HepG2 (cell line): ENCODE measurements around the gene LYPD6B. TPM values are rescaled to one million over a fixed set of nuclear protein-coding genes. Genes with fewer than 3 reads are reported as not detected.

Experiments
- ATAC-seq: fragments of 200-7000 bp; cut with Tn5 transposase; 3 replicates; pipeline ENCODE4 v1.9.1; 2020; ENCODE audit warnings: mild to moderate bottlenecking, moderate library complexity
- BruUV-seq: library from RNA; stranded (reverse); fragments of 400-500 nt; replicated peaks from 2 replicates; lab custom pipeline; 2021; lab: Mats Ljungman, UMichigan
- CTCF ChIA-PET: fragments of 300-600 bp; formaldehyde crosslinking; extraction: SDS; loops from one replicate; lab custom pipeline; 2021; ENCODE audit warnings: low total read pairs, inconsistent platforms, low intra/inter-chr PET ratio; lab: Yijun Ruan, JAX
- POLR2A ChIA-PET: fragments of 350-600 bp; sonication (Branson Sonifier 250); formaldehyde crosslinking; loops from one replicate; lab custom pipeline; 2020; ENCODE audit warnings: antibody characterized with exemption, inconsistent platforms; lab: Yijun Ruan, JAX
- DNase-seq: peaks from one replicate; pipeline ENCODE4 v3.0.0-alpha.2; 2015; ENCODE audit warnings: low spot score
- FAIRE-seq: peaks from 3 replicates; lab custom pipeline; 2011; peaks lifted over from hg19 to GRCh38; lab: Jason Lieb, UNC
- H2AFZ ChIP-seq: one replicate; pipeline ENCODE4 v1.6.1; 2011; ENCODE audit warnings: low read length, inconsistent platforms
- H3K27ac ChIP-seq: fragments of 300-600 bp; 3 replicates; pipeline ENCODE4 v1.8.0; 2011; ENCODE audit warnings: mixed run types, mild to moderate bottlenecking, mixed read lengths, low read length, inconsistent platforms; ENCODE audit not compliant: insufficient read depth; ENCODE audit errors: extremely low read length
- H3K27me3 ChIP-seq, 2 experiments: fragments of 200-600 bp in 1 of 2; 2 replicates in 1 of 2; 3 replicates in 1 of 2; pipeline versions ENCODE4 v1.6.0 to v1.8.0; 2011; ENCODE audit warnings: low read length in 2 of 2, mild to moderate bottlenecking in 2 of 2, moderate library complexity in 2 of 2, inconsistent platforms in 1 of 2; ENCODE audit not compliant: insufficient read depth in 2 of 2, control insufficient read depth in 1 of 2
- H3K36me3 ChIP-seq, 2 experiments: fragments of 200-600 bp in 1 of 2; replicated peaks in 1 of 2; 2 replicates in 1 of 2; 3 replicates in 1 of 2; pipeline versions ENCODE4 v1.5.1 to v1.8.0; 2011; ENCODE audit warnings: low read length in 2 of 2, inconsistent platforms in 1 of 2; ENCODE audit not compliant: insufficient read depth in 2 of 2, control insufficient read depth in 1 of 2
- H3K4me1 ChIP-seq: 2 replicates; pipeline ENCODE4 v1.5.1; 2012; ENCODE audit warnings: low read length, inconsistent platforms; ENCODE audit not compliant: insufficient read depth
- H3K4me2 ChIP-seq: 2 replicates; pipeline ENCODE4 v1.6.0; 2011; ENCODE audit warnings: low read depth, low read length, inconsistent platforms
- H3K4me3 ChIP-seq, 3 experiments: fragments of 200-600 bp in 1 of 3; sonication (generic), shearing (Covaris generic) in 1 of 3; replicated peaks in 1 of 3; 2 replicates each; pipeline ENCODE4 v1.5.1; 2011 to 2016; ENCODE audit warnings: low read length in 3 of 3, inconsistent platforms in 2 of 3, low read depth in 2 of 3, mild to moderate bottlenecking in 2 of 3, control low read depth in 1 of 3, mixed read lengths in 1 of 3; ENCODE audit not compliant: insufficient read depth in 1 of 3
- H3K79me2 ChIP-seq: one replicate; pipeline ENCODE4 v1.6.1; 2011; ENCODE audit warnings: low read length, inconsistent platforms; ENCODE audit not compliant: insufficient read depth
- H3K9ac ChIP-seq: 2 replicates; pipeline ENCODE4 v1.6.0; 2011; ENCODE audit warnings: mild to moderate bottlenecking, low read depth, low read length, inconsistent platforms; ENCODE audit not compliant: insufficient read depth
- H3K9me3 ChIP-seq: 2 replicates; pipeline ENCODE4 v1.5.1; 2012; ENCODE audit warnings: mild to moderate bottlenecking, low read length
- H4K20me1 ChIP-seq: 2 replicates; pipeline ENCODE4 v1.6.0; 2011; ENCODE audit warnings: inconsistent platforms, mild to moderate bottlenecking, low read length, moderate library complexity; ENCODE audit not compliant: insufficient read depth
- ARNTL ChIP-seq: sonication (generic); formaldehyde crosslinking; IDR thresholded peaks from 2 replicates; pipeline ENCODE4 v1.4.0; 2020; ENCODE audit warnings: mild to moderate bottlenecking, missing genetic modification reagents
- KLF12 ChIP-seq: sonication (generic); formaldehyde crosslinking; IDR thresholded peaks from 2 replicates; pipeline ENCODE4 v1.4.0; 2020; ENCODE audit warnings: missing genetic modification reagents, borderline replicate concordance
- KLF9 ChIP-seq: IDR thresholded peaks from 2 replicates; pipeline ENCODE4 v1.6.1; 2016; ENCODE audit warnings: low read depth
- NR2C2 ChIP-seq: sonication (generic); formaldehyde crosslinking; IDR thresholded peaks from 2 replicates; pipeline ENCODE4 v1.4.0; 2020; ENCODE audit warnings: missing genetic modification reagents, mild to moderate bottlenecking, moderate library complexity, borderline replicate concordance
- SETDB1 ChIP-seq: sonication (generic); formaldehyde crosslinking; IDR thresholded peaks from 2 replicates; pipeline ENCODE4 v1.5.1; 2020; ENCODE audit warnings: missing genetic modification reagents, mild to moderate bottlenecking, borderline replicate concordance
- SP140L ChIP-seq: sonication (generic); formaldehyde crosslinking; IDR thresholded peaks from 2 replicates; pipeline ENCODE4 v1.4.0; 2020; ENCODE audit warnings: missing genetic modification reagents, borderline replicate concordance
- ZNF234 ChIP-seq: sonication (generic); formaldehyde crosslinking; conservative IDR thresholded peaks from 2 replicates; pipeline ENCODE4 v1.5.1; 2020; ENCODE audit warnings: mild to moderate bottlenecking, missing genetic modification reagents
- ZNF580 ChIP-seq: IDR thresholded peaks from 2 replicates; pipeline ENCODE4 v1.6.1; 2016; ENCODE audit warnings: low read depth, borderline replicate concordance
- ZNF616 ChIP-seq: sonication (generic); formaldehyde crosslinking; IDR thresholded peaks from 2 replicates; pipeline ENCODE4 v1.5.0; 2020; ENCODE audit warnings: low read depth, mild to moderate bottlenecking, missing genetic modification reagents
- ZNF780A ChIP-seq: sonication (generic); formaldehyde crosslinking; IDR thresholded peaks from 2 replicates; pipeline ENCODE4 v1.8.0; 2022; ENCODE audit warnings: mild to moderate bottlenecking, missing genetic modification reagents, moderate library complexity
- WGBS: methylation state at CpG from one replicate; pipeline ENCODE4 v1.1.6; 2017; ENCODE audit warnings: low lambda C conversion rate; 5-methylcytosine and 5-hydroxymethylcytosine counted together
- in situ Hi-C: cut with HindIII; loops from 2 replicates; pipeline ENCODE4 v1.10.0; 2017; ENCODE audit warnings: low pct_unique_long_range_greater_than_20kb; ENCODE audit not compliant: extremely low pct_ligation_motif_present
- intact Hi-C: fragments of 100-400 bp; cut with micrococcal nuclease; formaldehyde crosslinking; loops from one replicate; pipeline ENCODE4 v1.10.0; 2022; ENCODE audit not compliant: unreplicated experiment
- polyA plus RNA-seq, 8 experiments: library from polyadenylated mRNA; depleted of rRNA in 3 of 8; stranded (reverse) in 7 of 8; unstranded in 1 of 8; fragments of >200 nt; fragmentation: Illumina TruSeq in 4 of 8; extraction: Trizol in 4 of 8; gene quantifications; 2 replicates each; pipeline versions ENCODE4 v1.2.1 to v1.2.3, GENCODE V29; 2011 to 2016; ENCODE audit warnings: low read depth in 4 of 8, missing spikeins in 1 of 8, mixed read lengths in 1 of 8; ENCODE audit not compliant: insufficient read depth in 1 of 8
- total RNA-seq, 5 experiments: library from RNA; depleted of rRNA; stranded (reverse); fragments of >200 nt; fragmentation: Illumina TruSeq; extraction: Trizol; gene quantifications; 2 replicates each; pipeline ENCODE4 v1.2.3, GENCODE V29; 2016; ENCODE audit warnings: low read depth in 1 of 5
- TF ChIP-seq, protein P1 (sequence below): sonication (generic); formaldehyde crosslinking; IDR thresholded peaks from one replicate; pipeline ENCODE4 v1.5.1; 2020; ENCODE audit warnings: mild to moderate bottlenecking, missing genetic modification reagents; ENCODE audit errors: not compliant biosample characterization

LYPD6B gene
- total and polyA plus RNA-seq, 2 of the 13 experiments (the other 11 are each of a cell fraction or from before 2014, with no cell fraction given) = not detected

- TF ChIP-seq NR2C2 (CRISPR knock-in tag) (no peak), SP140L (CRISPR knock-in tag) (no peak), ZNF780A (no peak)
Observed at GRCh38 chr2:149146876-149147275, 108.4 kb downstream of the LYPD6B start (continued).

DNA sequence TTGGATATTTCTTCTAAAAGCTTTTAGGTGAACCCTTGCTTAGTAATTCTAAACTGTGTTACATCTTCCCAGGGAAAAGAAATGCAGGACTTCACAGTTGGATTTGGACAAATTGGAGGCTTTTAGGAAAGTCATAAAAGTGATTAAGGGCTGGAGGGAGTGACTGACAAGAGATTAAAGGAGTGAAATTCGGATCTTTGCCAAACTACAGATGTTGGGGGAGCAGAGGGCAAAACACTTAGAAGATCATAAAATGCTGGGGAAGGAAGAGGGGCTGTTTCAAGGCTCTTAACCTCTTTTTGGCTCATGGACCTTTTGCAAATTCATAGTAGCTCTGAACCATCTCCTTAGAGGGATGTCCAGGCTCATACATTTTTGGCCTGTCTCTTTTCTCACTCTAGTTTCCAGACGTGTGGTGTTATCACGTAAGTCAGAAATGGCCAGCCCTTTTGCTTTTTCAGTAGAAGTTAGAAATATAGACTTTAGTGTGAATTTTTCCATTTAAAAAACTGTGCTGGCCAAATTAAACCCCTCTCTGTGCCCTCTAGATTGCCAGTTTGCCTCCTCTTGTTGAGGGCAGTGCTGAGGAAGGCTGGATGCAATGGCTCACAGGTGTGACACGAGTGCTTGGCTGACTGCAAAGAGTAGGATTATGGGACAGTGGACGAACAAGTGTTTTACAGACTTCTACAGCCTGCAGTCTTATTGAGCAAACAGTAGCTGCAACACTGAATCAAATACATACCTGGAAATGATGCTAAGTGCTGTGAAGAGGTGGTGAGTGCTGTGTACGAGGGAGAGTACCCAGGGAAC lies 109.9 kb downstream of the LYPD6B start:
- BruUV-seq = no TSS peak
- POLR2A ChIA-PET = no interaction called here
- WGBS = 4% methylated on average over 6 of the region's 6 CpGs

More for the DNA sequence above, 109.9 kb downstream of the LYPD6B start:
- no peak for TF ChIP-seq ZNF616 (CRISPR knock-in tag)
- no peak for TF ChIP-seq KLF9 (CRISPR knock-in tag)
- no peak for TF ChIP-seq ARNTL (CRISPR knock-in tag)
- TF ChIP-seq KLF12 (CRISPR knock-in tag) = no peak
- no peak for TF ChIP-seq ZNF234 (CRISPR knock-in tag)
- TF ChIP-seq, protein P1, sequence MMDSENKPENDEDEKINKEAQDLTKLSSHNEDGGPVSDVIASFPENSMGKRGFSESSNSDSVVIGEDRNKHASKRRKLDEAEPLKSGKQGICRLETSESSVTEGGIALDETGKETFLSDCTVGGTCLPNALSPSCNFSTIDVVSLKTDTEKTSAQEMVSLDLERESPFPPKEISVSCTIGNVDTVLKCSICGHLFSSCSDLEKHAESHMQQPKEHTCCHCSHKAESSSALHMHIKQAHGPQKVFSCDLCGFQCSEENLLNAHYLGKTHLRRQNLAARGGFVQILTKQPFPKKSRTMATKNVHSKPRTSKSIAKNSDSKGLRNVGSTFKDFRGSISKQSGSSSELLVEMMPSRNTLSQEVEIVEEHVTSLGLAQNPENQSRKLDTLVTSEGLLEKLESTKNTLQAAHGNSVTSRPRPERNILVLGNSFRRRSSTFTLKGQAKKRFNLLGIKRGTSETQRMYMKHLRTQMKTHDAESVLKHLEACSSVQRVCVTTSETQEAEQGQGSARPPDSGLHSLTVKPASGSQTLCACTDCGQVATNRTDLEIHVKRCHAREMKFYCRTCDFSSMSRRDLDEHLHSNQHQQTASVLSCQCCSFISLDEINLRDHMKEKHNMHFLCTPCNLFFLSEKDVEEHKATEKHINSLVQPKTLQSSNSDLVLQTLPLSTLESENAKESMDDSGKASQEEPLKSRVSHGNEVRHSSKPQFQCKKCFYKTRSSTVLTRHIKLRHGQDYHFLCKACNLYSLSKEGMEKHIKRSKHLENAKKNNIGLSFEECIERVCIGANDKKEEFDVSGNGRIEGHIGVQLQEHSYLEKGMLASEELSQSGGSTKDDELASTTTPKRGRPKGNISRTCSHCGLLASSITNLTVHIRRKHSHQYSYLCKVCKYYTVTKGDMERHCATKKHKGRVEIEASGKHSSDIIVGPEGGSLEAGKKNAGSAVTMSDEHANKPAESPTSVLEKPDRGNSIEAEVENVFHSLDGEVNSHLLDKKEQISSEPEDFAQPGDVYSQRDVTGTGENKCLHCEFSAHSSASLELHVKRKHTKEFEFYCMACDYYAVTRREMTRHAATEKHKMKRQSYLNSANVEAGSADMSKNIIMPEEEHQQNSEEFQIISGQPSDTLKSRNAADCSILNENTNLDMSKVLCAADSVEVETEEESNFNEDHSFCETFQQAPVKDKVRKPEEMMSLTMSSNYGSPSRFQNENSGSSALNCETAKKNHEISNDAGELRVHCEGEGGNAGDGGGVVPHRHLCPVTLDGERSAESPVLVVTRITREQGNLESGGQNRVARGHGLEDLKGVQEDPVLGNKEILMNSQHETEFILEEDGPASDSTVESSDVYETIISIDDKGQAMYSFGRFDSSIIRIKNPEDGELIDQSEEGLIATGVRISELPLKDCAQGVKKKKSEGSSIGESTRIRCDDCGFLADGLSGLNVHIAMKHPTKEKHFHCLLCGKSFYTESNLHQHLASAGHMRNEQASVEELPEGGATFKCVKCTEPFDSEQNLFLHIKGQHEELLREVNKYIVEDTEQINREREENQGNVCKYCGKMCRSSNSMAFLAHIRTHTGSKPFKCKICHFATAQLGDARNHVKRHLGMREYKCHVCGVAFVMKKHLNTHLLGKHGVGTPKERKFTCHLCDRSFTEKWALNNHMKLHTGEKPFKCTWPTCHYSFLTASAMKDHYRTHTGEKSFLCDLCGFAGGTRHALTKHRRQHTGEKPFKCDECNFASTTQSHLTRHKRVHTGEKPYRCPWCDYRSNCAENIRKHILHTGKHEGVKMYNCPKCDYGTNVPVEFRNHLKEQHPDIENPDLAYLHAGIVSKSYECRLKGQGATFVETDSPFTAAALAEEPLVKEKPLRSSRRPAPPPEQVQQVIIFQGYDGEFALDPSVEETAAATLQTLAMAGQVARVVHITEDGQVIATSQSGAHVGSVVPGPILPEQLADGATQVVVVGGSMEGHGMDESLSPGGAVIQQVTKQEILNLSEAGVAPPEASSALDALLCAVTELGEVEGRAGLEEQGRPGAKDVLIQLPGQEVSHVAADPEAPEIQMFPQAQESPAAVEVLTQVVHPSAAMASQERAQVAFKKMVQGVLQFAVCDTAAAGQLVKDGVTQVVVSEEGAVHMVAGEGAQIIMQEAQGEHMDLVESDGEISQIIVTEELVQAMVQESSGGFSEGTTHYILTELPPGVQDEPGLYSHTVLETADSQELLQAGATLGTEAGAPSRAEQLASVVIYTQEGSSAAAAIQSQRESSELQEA (CRISPR knock-in tag) = no peak
- TF ChIP-seq SETDB1 (CRISPR knock-in tag) = no peak
- no peak for TF ChIP-seq ZNF580
- CTCF ChIA-PET = no interaction called here
- peaks cover 0 to 7% of the 10 kb centered on the region in 2 experiments; a peak in 1 of 5 replicates for H3K27me3 ChIP-seq
- intact Hi-C loops = no loop called here
- no peak for DNase-seq
- in situ Hi-C loops = no loop called here
- H3K4me3 ChIP-seq = no peak overlapping the region
- no peak for ATAC-seq
- FAIRE-seq = no peak
- no peaks in the 10 kb centered on the region for H3K79me2 ChIP-seq
- H4K20me1 ChIP-seq = no peaks in the 10 kb centered on the region
- no peaks in the 10 kb centered on the region for H3K4me1 ChIP-seq
- no peak overlapping the region for H3K4me2 ChIP-seq
- no peak overlapping the region for H3K27ac ChIP-seq
- no peaks in the 10 kb centered on the region for H3K36me3 ChIP-seq
- H3K9ac ChIP-seq = no peak overlapping the region
- H2AFZ ChIP-seq = no peak overlapping the region
- no peaks in the 10 kb centered on the region for H3K9me3 ChIP-seq
